CD14-positive monocyte (primary cell): ENCODE measurements around the gene OR1S1. TPM values are rescaled to one million over a fixed set of nuclear protein-coding genes. Genes with fewer than 3 reads are reported as not detected.

ENCODE experiments used
- DNase-seq, 3 donors: peaks; one replicate each; pipeline ENCODE4 v3.0.0-alpha.2; 2011 to 2022
- H2AFZ ChIP-seq: 2 replicates; pipeline ENCODE4 v1.6.0; 2012; ENCODE audit warnings: mild to moderate bottlenecking, low read depth, low read length, inconsistent platforms; ENCODE audit not compliant: insufficient read depth, poor library complexity, severe bottlenecking
- H3K27ac ChIP-seq, 2 donors: 1 replicate in 1 of 2; 2 replicates in 1 of 2; pipeline ENCODE4 v1.5.1; 2012 to 2013; ENCODE audit warnings: low read length in 2 of 2, control low read depth in 1 of 2, inconsistent platforms in 1 of 2, low read depth in 1 of 2, mild to moderate bottlenecking in 1 of 2
- H3K27me3 ChIP-seq, 2 donors: one replicate each; pipeline versions ENCODE4 v1.6.0 to v1.6.1; 2011 to 2013; ENCODE audit warnings: low read length in 2 of 2; ENCODE audit not compliant: control insufficient read depth in 2 of 2, insufficient read depth in 2 of 2
- H3K36me3 ChIP-seq, 2 donors: replicated peaks in 1 of 2; 1 replicate in 1 of 2; 2 replicates in 1 of 2; pipeline versions ENCODE4 v1.5.1 to v1.6.1; 2012 to 2013; ENCODE audit warnings: low read length in 2 of 2, control low read depth in 1 of 2, inconsistent platforms in 1 of 2, mild to moderate bottlenecking in 1 of 2; ENCODE audit not compliant: insufficient read depth in 2 of 2, control insufficient read depth in 1 of 2
- H3K4me1 ChIP-seq, 2 donors: 1 replicate in 1 of 2; 2 replicates in 1 of 2; pipeline versions ENCODE4 v1.5.1 to v1.6.1; 2012 to 2013; ENCODE audit warnings: low read length in 2 of 2, control low read depth in 1 of 2, inconsistent platforms in 1 of 2, mild to moderate bottlenecking in 1 of 2, moderate library complexity in 1 of 2; ENCODE audit not compliant: insufficient read depth in 2 of 2, control insufficient read depth in 1 of 2
- H3K4me2 ChIP-seq: replicated peaks from 2 replicates; pipeline ENCODE3; 2012; ENCODE audit warnings: low read length, moderate library complexity, mild to moderate bottlenecking; ENCODE audit not compliant: poor library complexity, severe bottlenecking; ENCODE audit errors: extremely low read depth
- H3K4me3 ChIP-seq, 3 experiments: fragments of 200-600 bp in 1 of 3; sonication (generic) in 1 of 3; replicated peaks in 1 of 3; 1 replicate in 2 of 3; 2 replicates in 1 of 3; pipeline ENCODE4 v1.5.1; 2011 to 2013; ENCODE audit warnings: low read length in 3 of 3, mild to moderate bottlenecking in 3 of 3, control low read depth in 2 of 3, low read depth in 2 of 3, inconsistent platforms in 1 of 3, moderate library complexity in 1 of 3
- H3K79me2 ChIP-seq: 2 replicates; pipeline ENCODE4 v1.6.0; 2012; ENCODE audit warnings: mild to moderate bottlenecking, control low read depth, inconsistent platforms, low read length, moderate library complexity; ENCODE audit not compliant: insufficient read depth
- H3K9ac ChIP-seq: 2 replicates; pipeline ENCODE4 v1.6.0; 2017; ENCODE audit warnings: low read length, mild to moderate bottlenecking; ENCODE audit not compliant: insufficient read depth, poor library complexity, severe bottlenecking
- H3K9me3 ChIP-seq, 2 donors: replicated peaks in 1 of 2; 1 replicate in 1 of 2; 2 replicates in 1 of 2; pipeline versions ENCODE4 v1.5.1 to v1.6.1; 2012 to 2013; ENCODE audit warnings: low read length in 2 of 2, control low read depth in 1 of 2; ENCODE audit not compliant: control insufficient read depth in 1 of 2, insufficient read depth in 1 of 2
- H4K20me1 ChIP-seq: 2 replicates; pipeline ENCODE4 v1.6.0; 2012; ENCODE audit warnings: mild to moderate bottlenecking, low read length, control low read depth, moderate library complexity; ENCODE audit not compliant: insufficient read depth
- H3K27ac Mint-ChIP-seq, 7 donors: one replicate each; pipeline ENCODE4 v1.8.0; 2020; ENCODE audit warnings: mild to moderate bottlenecking in 7 of 7, mixed read lengths in 7 of 7, moderate library complexity in 6 of 7, inconsistent platforms in 2 of 7
- H3K27me3 Mint-ChIP-seq, 3 donors: one replicate each; pipeline ENCODE4 v1.8.0; 2021 to 2022; ENCODE audit warnings: low read depth in 3 of 3, mild to moderate bottlenecking in 3 of 3, mixed read lengths in 3 of 3, moderate library complexity in 3 of 3, inconsistent platforms in 1 of 3
- H3K36me3 Mint-ChIP-seq, 2 donors: one replicate each; pipeline ENCODE4 v1.8.0; 2020; ENCODE audit warnings: mixed read lengths in 2 of 2, inconsistent platforms in 1 of 2, mild to moderate bottlenecking in 1 of 2
- H3K4me1 Mint-ChIP-seq: one replicate; pipeline ENCODE4 v1.8.0; 2020; ENCODE audit warnings: mild to moderate bottlenecking, mixed read lengths
- H3K4me3 Mint-ChIP-seq, 2 donors: one replicate each; pipeline ENCODE4 v1.8.0; 2020; ENCODE audit warnings: mild to moderate bottlenecking in 2 of 2, mixed read lengths in 2 of 2, moderate library complexity in 1 of 2
- H3K9me3 Mint-ChIP-seq, 7 donors: one replicate each; pipeline ENCODE4 v1.8.0; 2020 to 2022; ENCODE audit warnings: mixed read lengths in 7 of 7, mild to moderate bottlenecking in 6 of 7, moderate library complexity in 6 of 7, inconsistent platforms in 2 of 7
- WGBS: methylation state at CpG from one replicate; pipeline ENCODE4 v1.1.5; 2013; ENCODE audit warnings: missing lambda C conversion rate; ENCODE audit not compliant: insufficient coverage; 5-methylcytosine and 5-hydroxymethylcytosine counted together
- intact Hi-C, 2 donors: fragments of 100-400 bp; cut with micrococcal nuclease; formaldehyde crosslinking; loops; one replicate each; pipeline versions ENCODE4 v1.15.0 to v1.15.1; 2023
- polyA plus RNA-seq, 3 donors: library from polyadenylated mRNA; depleted of rRNA in 1 of 3; unstranded in 2 of 3; stranded (reverse) in 1 of 3; fragments of 300-500 nt in 2 of 3; fragments of >200 nt in 1 of 3; fragmentation: Illumina TruSeq in 2 of 3; gene quantifications; 1 replicate in 2 of 3; 2 replicates in 1 of 3; pipeline ENCODE4 v1.2.3, GENCODE V29; 2012 to 2021
- TF ChIP-seq, protein P1 (sequence below): fragments of 200-600 bp; IDR thresholded peaks from one replicate; pipeline ENCODE4 v1.8.0; 2022; ENCODE audit warnings: antibody characterized with exemption, mild to moderate bottlenecking

Gene OR1S1
- polyA plus RNA-seq, 3 donors = not detected

- TF ChIP-seq, protein P1, sequence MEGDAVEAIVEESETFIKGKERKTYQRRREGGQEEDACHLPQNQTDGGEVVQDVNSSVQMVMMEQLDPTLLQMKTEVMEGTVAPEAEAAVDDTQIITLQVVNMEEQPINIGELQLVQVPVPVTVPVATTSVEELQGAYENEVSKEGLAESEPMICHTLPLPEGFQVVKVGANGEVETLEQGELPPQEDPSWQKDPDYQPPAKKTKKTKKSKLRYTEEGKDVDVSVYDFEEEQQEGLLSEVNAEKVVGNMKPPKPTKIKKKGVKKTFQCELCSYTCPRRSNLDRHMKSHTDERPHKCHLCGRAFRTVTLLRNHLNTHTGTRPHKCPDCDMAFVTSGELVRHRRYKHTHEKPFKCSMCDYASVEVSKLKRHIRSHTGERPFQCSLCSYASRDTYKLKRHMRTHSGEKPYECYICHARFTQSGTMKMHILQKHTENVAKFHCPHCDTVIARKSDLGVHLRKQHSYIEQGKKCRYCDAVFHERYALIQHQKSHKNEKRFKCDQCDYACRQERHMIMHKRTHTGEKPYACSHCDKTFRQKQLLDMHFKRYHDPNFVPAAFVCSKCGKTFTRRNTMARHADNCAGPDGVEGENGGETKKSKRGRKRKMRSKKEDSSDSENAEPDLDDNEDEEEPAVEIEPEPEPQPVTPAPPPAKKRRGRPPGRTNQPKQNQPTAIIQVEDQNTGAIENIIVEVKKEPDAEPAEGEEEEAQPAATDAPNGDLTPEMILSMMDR = no peak
- no peaks in the 10 kb centered on the region for H3K79me2 ChIP-seq
- H3K27ac ChIP-seq = no peak within 1 kb of the TSS
- Mint-ChIP-seq H3K4me1 (no peaks in the 10 kb centered on the region), H3K27me3 (peaks cover 1 to 5% (median 3%) of the 10 kb centered on the region in 3 donors), H3K36me3 (no peaks in the 10 kb centered on the region), H3K4me3 (no peak within 1 kb of the TSS), H3K27ac (no peak within 1 kb of the TSS), H3K9me3 (peaks cover 0 to 2% (median 0%) of the 10 kb centered on the region in 7 donors)
- H3K36me3 ChIP-seq = no peaks in the 10 kb centered on the region
- no peaks in the 10 kb centered on the region for H3K4me1 ChIP-seq
- H3K4me2 ChIP-seq = no peak within 1 kb of the TSS
- no peaks in the 10 kb centered on the region for H3K9me3 ChIP-seq
- no peak for DNase-seq
- no peak within 1 kb of the TSS for H2AFZ ChIP-seq
- H3K27me3 ChIP-seq = no peaks in the 10 kb centered on the region
- H4K20me1 ChIP-seq = no peaks in the 10 kb centered on the region
- H3K4me3 ChIP-seq = no peak within 1 kb of the TSS
- no CpG with 5 or more reads among the region's 2 CpGs for WGBS
- no peak within 1 kb of the TSS for H3K9ac ChIP-seq
- intact Hi-C loops = no loop called here
Measured at GRCh38 chr11:58188770-58189169, 23.8 kb upstream of the OR1S1 start, which contains the start of gene OR9Q2. Gene OR9Q2 (plus strand): TSS chr11:58189070. CDS start chr11:58190491, 1,421 bp downstream.

GRCh38 chr11:58192229-58192628 lies 20.3 kb upstream of the OR1S1 start:
- H3K27ac Mint-ChIP-seq = no peak overlapping the region
- TF ChIP-seq, protein P1 = no peak
- H3K4me3 Mint-ChIP-seq = no peak overlapping the region
- WGBS = no CpG with 5 or more reads among the region's 3 CpGs
- no peak overlapping the region for H3K4me2 ChIP-seq
- peaks cover 1 to 5% (median 2%) of the 10 kb centered on the region in 3 donors for H3K27me3 Mint-ChIP-seq
- H3K27me3 ChIP-seq = no peaks in the 10 kb centered on the region
- no peak overlapping the region for H3K27ac ChIP-seq
- no peak overlapping the region for H3K4me3 ChIP-seq
- H2AFZ ChIP-seq = no peak overlapping the region
- H3K9me3 Mint-ChIP-seq = peaks cover 0 to 5% (median 2%) of the 10 kb centered on the region in 7 donors
- H3K9me3 ChIP-seq = no peaks in the 10 kb centered on the region
- H3K4me1 Mint-ChIP-seq = no peaks in the 10 kb centered on the region
- no peak overlapping the region for H3K9ac ChIP-seq
- no peaks in the 10 kb centered on the region for H3K79me2 ChIP-seq
- DNase-seq = no peak
- intact Hi-C loops = no loop called here
- no peaks in the 10 kb centered on the region for H3K36me3 Mint-ChIP-seq
- no peaks in the 10 kb centered on the region for H3K4me1 ChIP-seq
- no peaks in the 10 kb centered on the region for H4K20me1 ChIP-seq
- no peaks in the 10 kb centered on the region for H3K36me3 ChIP-seq
